Measurements from ENCODE around the gene PLD2. TPM values are rescaled to one million over a fixed set of nuclear protein-coding genes. Genes with fewer than 3 reads are reported as not detected.

PLD2 gene
- total and polyA plus RNA-seq, 2 donors (not counting 1 experiment from before 2014, with no cell fraction given), result 53.1 to 69.2 TPM

DNA sequence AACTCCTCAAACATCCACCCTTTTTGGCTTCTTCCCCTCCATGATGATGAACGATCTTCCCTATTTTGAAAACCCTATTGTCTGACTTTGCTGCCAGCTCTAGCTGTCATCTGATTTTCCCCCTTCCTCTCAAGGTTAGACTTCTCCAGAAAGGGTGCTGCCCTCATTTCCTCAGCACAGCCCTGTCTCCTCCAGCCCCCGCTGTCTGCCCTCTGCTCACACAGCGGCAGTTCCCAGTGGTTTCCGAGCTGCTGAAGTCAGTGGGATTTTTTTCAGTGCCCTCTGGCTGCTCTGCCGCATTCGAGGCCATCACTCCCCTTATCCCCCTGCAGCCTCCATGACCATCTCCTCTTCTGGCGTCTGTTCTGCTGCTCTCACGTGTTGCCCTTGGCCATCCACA lies 65.8 kb downstream of the PLD2 start:
- Histone ChIP-seq H3K4me2 (replicated peaks; ENCODE audit: low read depth, low read length, poor library complexity, severe bottlenecking) (no peak overlapping the region), H3K4me3 (ENCODE audit: control extremely low read depth in 1 of 5, extremely low read depth in 1 of 5, insufficient read depth in 1 of 5, low read depth in 2 of 5, low read length in 4 of 5) (no peak overlapping the region), H3K36me3 (replicated peaks in 1 of 2; ENCODE audit: control extremely low read depth in 1 of 2, control insufficient read depth in 1 of 2, extremely low read depth in 1 of 2, insufficient read depth in 2 of 2, low read length in 1 of 2) (peaks cover 0 to 12% of the 10 kb centered on the region in 2 experiments), H3K4me1 (ENCODE audit: control insufficient read depth in 2 of 2, insufficient read depth in 2 of 2, low read length in 2 of 2) (no peaks in the 10 kb centered on the region), H2AFZ (ENCODE audit: insufficient read depth, low read depth, low read length, poor library complexity, severe bottlenecking) (no peak overlapping the region), H3K79me2 (ENCODE audit: control insufficient read depth, insufficient read depth, low read length) (peaks cover 23% of the 10 kb centered on the region), H3K9me3 (ENCODE audit: control extremely low read depth in 1 of 3, control insufficient read depth in 2 of 3, insufficient read depth in 1 of 3, low read length in 2 of 3) (no peaks in the 10 kb centered on the region), H3K27ac (ENCODE audit: low read length in 2 of 2) (no peak overlapping the region), H4K20me1 (ENCODE audit: control insufficient read depth, insufficient read depth, low read length, poor library complexity, severe bottlenecking) (peaks cover 19% of the 10 kb centered on the region), H3K27me3 (replicated peaks in 1 of 4; ENCODE audit: control extremely low read depth in 1 of 4, control insufficient read depth in 3 of 4, insufficient read depth in 4 of 4, low read length in 3 of 4) (no peaks in the 10 kb centered on the region), H3K9ac (ENCODE audit: low read length) (no peak overlapping the region)
- DNase-seq (no peak), ATAC-seq (ENCODE audit: low read depth) (no peak)
- no peak overlapping the region for H3K4me3 Mint-ChIP-seq
- H3K27ac Mint-ChIP-seq, result no peak overlapping the region
- no peaks in the 10 kb centered on the region for H3K9me3 Mint-ChIP-seq (ENCODE audit: insufficient read depth)
- H3K4me1 Mint-ChIP-seq, result no peaks in the 10 kb centered on the region
- H3K27me3 Mint-ChIP-seq, result no peaks in the 10 kb centered on the region
- POLR2A ChIA-PET, result interaction anchor here (1.0 kb wide), 1 partner anchor 17 kb away, joined by 4 read pairs; no protein-coding TSS in a partner anchor
- CTCF ChIA-PET, result interaction anchor here (0.8 kb wide), 1 partner anchor 9 kb away, joined by 3 read pairs; no protein-coding TSS in a partner anchor
- intact Hi-C loops (cut with micrococcal nuclease), result no loop called here
- WGBS (ENCODE audit: insufficient coverage), result 70% methylated on average over 8 of the region's 8 CpGs
- TF ChIP-seq EZH2 (IDR thresholded peaks at IDR 0.05; ENCODE audit: borderline replicate concordance, insufficient read depth, low read depth, low read length, poor library complexity, severe bottlenecking), result no peak
- TF ChIP-seq, protein P1, sequence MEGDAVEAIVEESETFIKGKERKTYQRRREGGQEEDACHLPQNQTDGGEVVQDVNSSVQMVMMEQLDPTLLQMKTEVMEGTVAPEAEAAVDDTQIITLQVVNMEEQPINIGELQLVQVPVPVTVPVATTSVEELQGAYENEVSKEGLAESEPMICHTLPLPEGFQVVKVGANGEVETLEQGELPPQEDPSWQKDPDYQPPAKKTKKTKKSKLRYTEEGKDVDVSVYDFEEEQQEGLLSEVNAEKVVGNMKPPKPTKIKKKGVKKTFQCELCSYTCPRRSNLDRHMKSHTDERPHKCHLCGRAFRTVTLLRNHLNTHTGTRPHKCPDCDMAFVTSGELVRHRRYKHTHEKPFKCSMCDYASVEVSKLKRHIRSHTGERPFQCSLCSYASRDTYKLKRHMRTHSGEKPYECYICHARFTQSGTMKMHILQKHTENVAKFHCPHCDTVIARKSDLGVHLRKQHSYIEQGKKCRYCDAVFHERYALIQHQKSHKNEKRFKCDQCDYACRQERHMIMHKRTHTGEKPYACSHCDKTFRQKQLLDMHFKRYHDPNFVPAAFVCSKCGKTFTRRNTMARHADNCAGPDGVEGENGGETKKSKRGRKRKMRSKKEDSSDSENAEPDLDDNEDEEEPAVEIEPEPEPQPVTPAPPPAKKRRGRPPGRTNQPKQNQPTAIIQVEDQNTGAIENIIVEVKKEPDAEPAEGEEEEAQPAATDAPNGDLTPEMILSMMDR (IDR thresholded peaks at IDR 0.05), result no peak

Other genes with a start within 250 kb of the PLD2 start
- gene GGT6, start 246.6 kb upstream of the PLD2 start, total RNA-seq, result not detected in 2 replicates
- gene GGT6, start 246.6 kb upstream of the PLD2 start, polyA plus RNA-seq, result not detected in 2 replicates
- not detected in 2 replicates for gene SMTNL2, start 222.6 kb upstream of the PLD2 start, total RNA-seq
- gene SMTNL2, start 222.6 kb upstream of the PLD2 start, polyA plus RNA-seq, result not detected in 2 replicates
- gene ALOX15, start 165.5 kb upstream of the PLD2 start, total RNA-seq, result not detected in 2 replicates
- gene ALOX15, start 165.5 kb upstream of the PLD2 start, polyA plus RNA-seq, result 0.10 and 0.13 TPM in 2 replicates
- 71.8 and 80.9 TPM in 2 replicates for gene PELP1, start 103.0 kb upstream of the PLD2 start, total RNA-seq
- gene PELP1, start 103.0 kb upstream of the PLD2 start, polyA plus RNA-seq, result 34.9 and 46.1 TPM in 2 replicates
- gene ARRB2, start 96.5 kb upstream of the PLD2 start, total RNA-seq, result 148 and 164 TPM in 2 replicates
- 86.8 and 111 TPM in 2 replicates for gene ARRB2, start 96.5 kb upstream of the PLD2 start, polyA plus RNA-seq
- gene MED11, start 75.7 kb upstream of the PLD2 start, total RNA-seq, result 25.5 and 30.7 TPM in 2 replicates
- gene MED11, start 75.7 kb upstream of the PLD2 start, polyA plus RNA-seq, result 25.3 and 49.1 TPM in 2 replicates
- gene ZMYND15, start 67.3 kb upstream of the PLD2 start, total RNA-seq, result 2.1 and 2.5 TPM in 2 replicates
- 0.72 and 0.82 TPM in 2 replicates for gene ZMYND15, start 67.3 kb upstream of the PLD2 start, polyA plus RNA-seq
- 19.3 and 22.0 TPM in 2 replicates for gene CXCL16, start 67.2 kb upstream of the PLD2 start, total RNA-seq
- gene CXCL16, start 67.2 kb upstream of the PLD2 start, polyA plus RNA-seq, result 10.9 and 13.8 TPM in 2 replicates
- gene TM4SF5, start 35.3 kb upstream of the PLD2 start, total RNA-seq, result not detected in 2 replicates
- not detected in 2 replicates for gene TM4SF5, start 35.3 kb upstream of the PLD2 start, polyA plus RNA-seq
- gene VMO1, start 20.8 kb upstream of the PLD2 start, total RNA-seq, result not detected in 2 replicates
- 0.57 TPM in 1 of 2 replicates, not detected in the other for gene VMO1, start 20.8 kb upstream of the PLD2 start, polyA plus RNA-seq
- gene GLTPD2, start 18.2 kb upstream of the PLD2 start, total RNA-seq, result not detected in 2 replicates
- not detected in 2 replicates for gene GLTPD2, start 18.2 kb upstream of the PLD2 start, polyA plus RNA-seq
- gene PSMB6, start 11.0 kb upstream of the PLD2 start, total RNA-seq, result 55.7 and 56.0 TPM in 2 replicates
- gene PSMB6, start 11.0 kb upstream of the PLD2 start, polyA plus RNA-seq, result 65.2 and 73.2 TPM in 2 replicates
- 108 and 109 TPM in 2 replicates for gene MINK1, start 26.2 kb downstream of the PLD2 start, total RNA-seq
- gene MINK1, start 26.2 kb downstream of the PLD2 start, polyA plus RNA-seq, result 160 and 190 TPM in 2 replicates
- gene C17orf107, start 92.4 kb downstream of the PLD2 start, total RNA-seq, result 2.5 and 3.9 TPM in 2 replicates
- gene C17orf107, start 92.4 kb downstream of the PLD2 start, polyA plus RNA-seq, result 4.6 and 9.4 TPM in 2 replicates
- 0.99 and 1.0 TPM in 2 replicates for gene CHRNE, start 95.9 kb downstream of the PLD2 start, total RNA-seq
- gene CHRNE, start 95.9 kb downstream of the PLD2 start, polyA plus RNA-seq, result 3.0 and 4.7 TPM in 2 replicates
- not detected in 2 replicates for gene GP1BA, start 125.1 kb downstream of the PLD2 start, total RNA-seq
- 0.06 and 0.07 TPM in 2 replicates for gene GP1BA, start 125.1 kb downstream of the PLD2 start, polyA plus RNA-seq
- 32.3 and 42.7 TPM in 2 replicates for gene SLC25A11, start 132.9 kb downstream of the PLD2 start, total RNA-seq
- 26.1 and 44.4 TPM in 2 replicates for gene SLC25A11, start 132.9 kb downstream of the PLD2 start, polyA plus RNA-seq
- gene RNF167, start 133.1 kb downstream of the PLD2 start, total RNA-seq, result 131 and 143 TPM in 2 replicates
- 114 and 186 TPM in 2 replicates for gene RNF167, start 133.1 kb downstream of the PLD2 start, polyA plus RNA-seq
- 307 and 330 TPM in 2 replicates for gene PFN1, start 141.4 kb downstream of the PLD2 start, total RNA-seq
- 609 and 618 TPM in 2 replicates for gene PFN1, start 141.4 kb downstream of the PLD2 start, polyA plus RNA-seq
- 32.5 and 34.8 TPM in 2 replicates for gene ENO3, start 144.0 kb downstream of the PLD2 start, total RNA-seq
- 35.4 and 50.1 TPM in 2 replicates for gene ENO3, start 144.0 kb downstream of the PLD2 start, polyA plus RNA-seq
- 52.5 and 53.6 TPM in 2 replicates for gene SPAG7, start 160.7 kb downstream of the PLD2 start, total RNA-seq
- 43.4 and 46.9 TPM in 2 replicates for gene SPAG7, start 160.7 kb downstream of the PLD2 start, polyA plus RNA-seq
- 57.6 and 57.9 TPM in 2 replicates for gene CAMTA2, start 180.5 kb downstream of the PLD2 start, total RNA-seq
- 37.1 and 48.3 TPM in 2 replicates for gene CAMTA2, start 180.5 kb downstream of the PLD2 start, polyA plus RNA-seq
- 0.30 and 0.51 TPM in 2 replicates for gene INCA1, start 190.4 kb downstream of the PLD2 start, total RNA-seq
- 0.45 and 0.60 TPM in 2 replicates for gene INCA1, start 190.4 kb downstream of the PLD2 start, polyA plus RNA-seq
- gene KIF1C, start 190.8 kb downstream of the PLD2 start, total RNA-seq, result 29.6 and 41.5 TPM in 2 replicates
- 2.9 and 5.7 TPM in 2 replicates for gene KIF1C, start 190.8 kb downstream of the PLD2 start, polyA plus RNA-seq
- not detected in 2 replicates for gene SLC52A1, start 228.3 kb downstream of the PLD2 start, total RNA-seq
- not detected in 2 replicates for gene SLC52A1, start 228.3 kb downstream of the PLD2 start, polyA plus RNA-seq

All from B cell (primary cell).